Stimulated activated CD4-positive, alpha-beta T cell treated with anti-CD3 and anti-CD28 coated beads, Interleukin-15, amount 100 ng/mL, for 24 hours (primary cell): ENCODE data around the gene HSPB6.
"Not testable (repeated sequence)": the region's sequence is repeated elsewhere in the genome, so short reads cannot be mapped to it uniquely, and the experiment has no call there.

Experiments
- DNase-seq: peaks from one replicate; pipeline ENCODE4 v3.0.0-alpha.2; 2020

The HSPB6 gene, protein sequence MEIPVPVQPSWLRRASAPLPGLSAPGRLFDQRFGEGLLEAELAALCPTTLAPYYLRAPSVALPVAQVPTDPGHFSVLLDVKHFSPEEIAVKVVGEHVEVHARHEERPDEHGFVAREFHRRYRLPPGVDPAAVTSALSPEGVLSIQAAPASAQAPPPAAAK

DNA sequence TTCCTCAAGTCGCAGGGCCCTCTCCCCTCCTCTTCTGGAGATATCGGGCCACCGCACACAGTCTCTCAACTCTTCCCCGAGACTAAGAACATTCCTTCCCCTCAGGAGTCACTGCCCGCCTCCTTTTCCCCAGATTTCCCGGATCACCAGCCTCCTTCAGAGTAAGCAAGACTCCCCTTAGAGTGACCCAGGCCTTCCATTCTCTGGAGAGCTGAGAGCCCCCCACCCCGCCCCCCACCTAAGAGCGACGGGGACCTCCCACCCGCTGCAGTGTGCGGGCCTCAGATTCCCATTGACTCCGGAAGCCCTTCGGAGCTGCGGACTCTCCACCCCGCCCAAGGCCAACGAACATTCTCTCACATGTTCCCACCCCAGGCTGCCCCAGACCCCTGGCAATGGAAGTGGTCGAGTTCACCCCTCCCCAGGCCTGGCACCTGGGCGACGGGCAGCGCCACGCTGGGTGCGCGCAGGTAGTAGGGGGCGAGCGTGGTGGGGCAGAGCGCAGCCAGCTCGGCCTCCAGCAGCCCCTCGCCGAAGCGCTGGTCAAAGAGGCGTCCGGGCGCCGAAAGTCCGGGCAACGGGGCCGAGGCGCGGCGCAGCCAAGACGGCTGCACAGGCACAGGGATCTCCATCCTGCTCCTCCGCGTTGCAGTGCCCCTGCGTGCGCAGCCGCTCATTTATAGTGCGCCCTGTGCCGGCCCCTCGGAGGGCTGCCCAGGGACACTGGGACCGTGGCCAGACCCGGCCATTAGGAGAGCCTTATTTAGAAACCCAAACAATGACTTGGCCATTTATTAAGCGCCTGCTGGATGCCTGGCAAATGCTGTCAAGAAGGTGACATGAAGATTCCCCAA is at the start of gene HSPB6:
TSS of gene HSPB6 (minus strand) at position 653 of the 854 bp plus-strand sequence. CDS start at position 632, 21 bp downstream.
- DNase-seq, result no peak

DNA sequence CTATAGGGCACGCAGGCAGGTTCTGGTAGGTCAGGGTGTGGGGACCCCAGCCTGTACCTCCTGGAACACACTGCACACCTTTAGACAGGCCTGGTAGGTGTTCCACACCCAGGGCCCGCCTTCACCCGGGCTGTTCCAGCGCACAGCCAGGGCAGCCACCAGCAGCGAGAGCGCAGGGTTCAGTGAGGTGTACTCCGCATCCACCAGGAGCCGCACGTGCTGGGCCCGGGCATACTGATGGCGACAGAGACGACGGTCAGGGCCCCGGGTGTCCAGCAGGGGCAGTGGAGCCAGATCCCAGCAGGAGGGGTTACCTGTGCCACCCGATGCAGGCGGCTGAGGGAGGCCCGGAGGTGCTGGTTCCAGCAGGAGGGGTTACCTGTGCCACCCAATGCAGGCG is 49.8 kb upstream of the HSPB6 start:
- DNase-seq, result no peak

DNA sequence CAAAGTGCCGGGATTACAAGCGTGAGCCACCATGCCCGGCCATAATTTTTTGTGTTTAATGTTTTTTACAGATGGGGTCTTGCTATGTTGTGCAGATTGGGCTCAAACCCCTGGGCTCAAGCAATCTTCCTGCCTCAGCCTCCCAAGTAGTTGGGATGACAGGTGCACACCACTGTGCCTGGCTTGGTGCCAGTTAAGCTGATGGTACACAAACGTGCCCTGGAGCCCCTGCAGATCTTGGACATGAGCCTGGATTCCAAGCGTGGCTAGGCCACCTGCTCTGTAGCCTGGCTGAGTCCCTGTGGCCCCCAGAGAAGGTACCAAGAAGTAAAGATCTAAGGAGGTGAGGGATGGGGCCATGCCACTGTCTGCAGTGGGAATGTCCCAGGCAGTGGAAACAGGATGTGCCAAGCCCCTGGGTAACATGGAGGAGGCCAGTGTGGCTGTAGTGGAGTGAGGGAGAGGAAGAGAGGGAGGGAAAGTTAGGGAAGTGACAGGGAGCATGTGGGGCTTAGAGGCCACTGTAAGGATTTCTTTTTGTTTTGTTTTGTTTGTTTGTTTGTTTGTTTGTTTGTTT is 48.8 kb upstream of the HSPB6 start:
- no peak for DNase-seq

DNA sequence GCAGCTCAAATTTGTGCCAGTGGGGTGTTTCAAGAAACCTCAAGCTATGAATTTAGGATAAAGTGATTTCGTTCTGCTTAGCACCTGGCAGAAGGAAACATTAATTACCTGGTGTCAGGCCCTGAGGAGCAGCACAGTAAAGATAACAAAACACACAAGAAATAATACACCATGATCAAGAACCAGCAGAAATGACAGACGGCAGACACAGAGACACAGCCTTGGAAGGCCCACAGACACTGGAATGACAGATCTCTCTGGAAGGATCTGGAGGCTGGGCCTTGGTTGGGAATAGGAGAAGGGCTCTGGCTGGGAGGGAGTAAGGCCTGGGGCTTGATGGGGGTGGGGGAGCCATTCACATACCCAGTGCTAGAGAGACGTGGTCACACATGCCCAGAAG is 45.0 kb upstream of the HSPB6 start:
- DNase-seq, result no peak

DNA sequence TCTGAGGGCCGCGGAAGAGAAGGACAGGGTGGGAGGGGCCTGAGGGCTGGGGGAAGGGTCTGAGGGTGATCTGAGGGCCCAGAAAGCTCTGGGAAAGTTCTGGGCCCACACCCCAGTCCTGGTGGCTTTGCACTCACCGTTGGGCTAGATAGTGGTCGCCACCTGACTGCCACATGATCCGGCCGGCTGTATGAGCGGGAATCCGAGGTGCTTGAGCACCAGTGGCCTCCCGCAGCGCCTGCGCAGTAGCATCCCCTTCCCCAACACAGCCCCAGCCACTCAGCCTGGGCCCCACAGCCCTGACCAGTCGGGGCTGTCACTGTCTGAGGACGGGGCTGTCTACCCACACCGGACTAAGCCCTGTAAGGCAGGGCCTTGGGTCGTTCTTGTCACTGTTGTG is 40.8 kb upstream of the HSPB6 start:
- DNase-seq, result peak; percentile 35

DNA sequence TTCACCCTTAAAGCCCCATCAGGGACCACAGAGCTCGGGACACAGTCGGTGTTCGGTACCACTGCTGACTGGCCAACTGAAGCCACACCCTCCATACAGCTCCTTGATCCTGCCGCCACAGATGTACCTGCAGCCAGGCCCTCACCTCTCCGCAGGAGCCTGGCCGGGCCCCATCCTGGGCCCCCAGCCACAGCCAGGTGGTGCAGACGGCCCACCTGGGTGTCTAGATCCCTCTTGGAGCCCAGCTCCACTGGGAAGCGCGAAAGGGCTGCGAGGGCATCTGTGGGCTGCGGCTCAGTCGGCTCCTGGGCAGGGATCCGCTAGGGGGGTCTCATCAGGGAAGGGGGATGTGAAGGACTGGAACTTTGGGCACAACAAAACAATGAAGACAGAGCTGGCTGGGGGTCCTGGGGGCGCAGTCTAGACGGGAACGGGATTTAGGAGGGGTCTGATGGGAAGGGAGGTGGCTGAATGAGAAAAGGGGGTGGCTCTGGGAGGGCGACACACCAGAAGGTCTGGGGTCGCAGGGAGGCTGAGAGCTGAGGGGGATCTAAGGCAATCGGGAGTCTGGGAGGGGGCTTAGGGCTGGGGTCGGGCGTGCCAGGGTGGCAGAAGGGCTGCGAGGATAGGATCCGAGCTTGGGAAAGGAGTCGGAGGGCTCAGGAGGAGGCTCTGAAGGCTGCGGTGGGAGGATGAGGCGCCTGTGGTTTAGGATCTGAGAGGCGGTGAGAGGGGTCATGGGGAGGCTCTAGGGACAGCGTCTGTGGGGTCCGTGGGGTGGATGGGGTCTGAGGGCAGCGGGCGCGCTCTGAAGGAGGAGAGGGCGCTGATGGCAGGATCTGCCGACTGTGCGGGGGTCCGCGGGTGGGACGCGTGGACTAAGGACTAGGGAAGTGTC is 40.1 kb upstream of the HSPB6 start:
- no peak for DNase-seq

DNA sequence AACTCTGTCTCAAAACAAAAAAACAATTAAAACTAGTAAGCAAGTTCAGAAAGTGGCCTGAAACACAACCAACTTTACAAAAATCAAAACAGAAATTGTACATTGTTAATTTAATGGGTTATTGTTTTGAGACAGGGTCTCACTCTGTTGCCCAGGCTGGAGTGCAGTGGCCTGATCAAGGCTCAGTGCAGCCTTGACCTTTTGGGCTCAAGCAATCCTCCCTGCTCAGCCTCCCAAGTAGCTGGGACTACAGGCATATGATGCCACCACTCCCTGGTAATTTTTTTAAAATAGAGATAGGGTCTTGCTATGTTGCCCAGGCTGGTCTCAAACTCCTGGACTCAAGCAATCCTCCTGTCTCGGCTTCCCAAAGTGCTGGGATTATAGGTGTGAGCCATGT is 38.7 kb upstream of the HSPB6 start:
- not testable (repeated sequence) for DNase-seq

DNA sequence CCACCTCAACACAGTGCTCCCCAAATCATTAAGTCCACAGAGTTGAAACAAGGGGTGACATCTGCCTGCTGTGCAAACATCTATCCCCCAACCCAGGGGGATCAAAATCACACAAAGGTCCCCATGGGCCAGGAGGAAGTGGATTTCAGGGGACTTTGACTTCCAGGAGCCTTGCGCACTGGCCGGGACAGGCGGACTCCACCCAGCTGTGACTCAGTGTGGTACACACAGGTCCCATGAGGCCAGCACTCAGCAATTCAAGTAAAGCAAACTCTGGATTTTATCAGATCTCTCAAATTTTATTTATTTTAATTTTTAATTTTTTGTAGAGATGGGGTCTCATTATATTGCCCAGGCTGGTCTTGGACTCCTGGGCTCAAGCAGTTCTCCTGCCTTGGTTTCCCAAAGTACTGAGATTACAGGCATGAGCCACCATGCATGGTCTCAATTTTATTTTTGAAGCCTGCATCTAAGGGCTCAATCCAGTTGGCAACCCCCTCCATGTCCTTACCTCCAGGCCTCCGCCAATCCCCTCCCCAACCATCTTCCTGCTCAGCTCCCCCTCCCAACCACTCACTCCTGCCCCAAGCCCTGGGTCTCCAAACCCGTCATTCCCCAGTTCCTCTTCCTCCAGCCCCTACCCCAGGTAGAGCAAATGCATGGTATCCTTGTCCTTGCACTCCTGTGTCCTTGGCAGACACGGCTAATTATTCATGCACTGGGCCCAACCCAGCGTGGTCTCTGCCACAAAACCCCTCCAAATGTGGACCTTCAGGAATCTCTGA is 36.7 kb upstream of the HSPB6 start:
- no peak for DNase-seq

DNA sequence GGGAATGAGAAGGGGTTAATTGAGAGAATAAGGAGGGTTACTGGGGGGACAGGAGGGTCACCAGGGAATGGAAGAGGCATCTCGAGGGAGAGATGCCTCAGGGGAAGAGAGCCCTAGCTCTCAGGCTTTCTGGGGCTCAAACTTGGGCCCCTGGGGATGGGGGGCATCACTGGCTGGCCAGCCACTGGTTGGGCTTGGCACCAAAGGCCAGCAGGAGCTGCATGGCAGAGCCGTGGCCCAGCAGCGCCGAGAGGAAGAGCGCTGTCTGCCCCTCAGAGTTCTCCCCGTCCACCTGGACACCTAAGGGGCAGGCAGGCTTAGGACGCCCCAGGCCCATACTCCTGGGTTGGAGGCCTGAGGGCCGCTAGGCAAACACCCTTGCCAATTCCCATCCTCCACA is 36.1 kb upstream of the HSPB6 start:
- no peak for DNase-seq

DNA sequence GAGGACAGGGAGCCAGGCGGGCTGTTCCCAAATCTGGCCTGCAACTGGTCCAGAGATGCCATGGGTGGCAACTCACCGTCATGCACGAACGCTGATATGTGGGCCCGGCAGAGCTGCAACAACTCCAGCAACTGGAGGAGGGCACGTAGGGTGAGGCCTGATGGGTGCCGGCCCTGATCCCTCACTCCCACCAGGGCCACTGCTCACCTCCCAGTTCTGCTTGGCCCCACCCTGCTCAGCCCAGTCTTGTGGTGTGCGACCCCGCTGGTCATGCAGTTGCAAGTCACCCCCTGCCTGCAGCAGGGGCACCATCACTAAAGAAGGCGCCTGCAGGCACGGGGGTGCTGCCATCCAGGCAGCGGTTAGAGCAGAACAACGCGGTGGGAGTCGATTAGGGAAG is 35.5 kb upstream of the HSPB6 start:
- no peak for DNase-seq

DNA sequence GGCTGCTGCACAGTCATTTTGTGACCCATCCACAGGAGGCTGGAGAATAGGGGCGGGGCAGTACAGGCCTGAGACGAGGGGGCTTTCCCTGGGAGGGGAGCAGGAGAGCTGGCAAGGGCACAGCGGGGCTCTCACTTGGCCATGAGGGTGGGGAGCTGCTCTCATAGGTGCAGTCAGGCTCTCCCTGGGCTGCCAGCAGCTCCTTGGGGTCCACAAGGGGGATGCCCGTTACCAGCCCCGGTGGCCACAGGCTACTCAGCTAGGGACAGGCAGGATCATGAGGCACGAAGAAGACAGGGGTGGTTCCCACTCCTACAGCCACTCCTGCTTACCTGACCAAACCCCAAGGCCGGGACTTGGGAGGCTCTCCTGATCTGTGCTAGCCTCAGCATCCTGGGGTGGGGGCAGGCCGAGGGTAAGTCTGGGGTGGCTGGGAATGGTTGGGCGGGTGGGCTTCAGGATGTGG is 35.0 kb upstream of the HSPB6 start:
- DNase-seq, result no peak

DNA sequence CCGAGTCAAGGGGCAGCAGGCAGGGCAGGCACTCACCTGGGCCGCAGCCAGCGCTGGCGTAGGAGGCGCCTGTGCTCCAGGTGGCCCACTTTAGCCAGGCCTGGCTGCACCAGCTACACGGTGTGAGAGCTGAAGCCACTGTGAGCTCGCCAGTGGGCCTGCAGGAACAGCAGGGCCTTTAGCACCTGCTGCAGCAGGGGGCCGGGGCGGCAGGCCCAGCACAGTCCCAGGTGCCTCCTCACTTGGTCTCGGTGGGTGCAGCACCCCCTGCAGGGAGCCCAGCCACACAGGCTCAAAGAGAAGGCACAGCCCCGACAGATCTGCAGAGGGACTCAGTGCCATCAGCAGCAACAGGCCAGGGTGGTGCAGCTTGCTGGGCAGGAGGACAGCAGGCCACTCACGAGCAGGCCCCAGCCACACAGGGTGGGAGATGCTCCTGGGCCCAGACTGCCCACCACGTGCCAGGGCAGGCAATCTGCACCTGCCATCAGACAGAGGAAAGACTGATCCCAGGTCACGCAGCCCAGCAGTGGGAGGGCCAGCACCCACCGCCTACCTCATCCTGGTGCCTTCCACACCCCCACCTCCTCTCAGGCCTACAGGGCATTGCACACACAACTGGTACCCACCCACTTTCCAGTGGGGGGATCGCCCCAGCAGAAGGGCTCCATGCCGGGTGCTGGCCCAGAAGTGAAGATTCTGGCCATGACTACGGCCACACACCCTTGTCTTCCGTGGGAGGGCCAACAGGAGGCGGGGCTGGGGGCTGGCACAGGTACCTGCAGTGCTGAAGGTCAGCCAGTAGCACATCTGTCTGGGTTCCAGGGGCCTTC is 34.4 kb upstream of the HSPB6 start:
- DNase-seq, result peak; percentile 26

DNA sequence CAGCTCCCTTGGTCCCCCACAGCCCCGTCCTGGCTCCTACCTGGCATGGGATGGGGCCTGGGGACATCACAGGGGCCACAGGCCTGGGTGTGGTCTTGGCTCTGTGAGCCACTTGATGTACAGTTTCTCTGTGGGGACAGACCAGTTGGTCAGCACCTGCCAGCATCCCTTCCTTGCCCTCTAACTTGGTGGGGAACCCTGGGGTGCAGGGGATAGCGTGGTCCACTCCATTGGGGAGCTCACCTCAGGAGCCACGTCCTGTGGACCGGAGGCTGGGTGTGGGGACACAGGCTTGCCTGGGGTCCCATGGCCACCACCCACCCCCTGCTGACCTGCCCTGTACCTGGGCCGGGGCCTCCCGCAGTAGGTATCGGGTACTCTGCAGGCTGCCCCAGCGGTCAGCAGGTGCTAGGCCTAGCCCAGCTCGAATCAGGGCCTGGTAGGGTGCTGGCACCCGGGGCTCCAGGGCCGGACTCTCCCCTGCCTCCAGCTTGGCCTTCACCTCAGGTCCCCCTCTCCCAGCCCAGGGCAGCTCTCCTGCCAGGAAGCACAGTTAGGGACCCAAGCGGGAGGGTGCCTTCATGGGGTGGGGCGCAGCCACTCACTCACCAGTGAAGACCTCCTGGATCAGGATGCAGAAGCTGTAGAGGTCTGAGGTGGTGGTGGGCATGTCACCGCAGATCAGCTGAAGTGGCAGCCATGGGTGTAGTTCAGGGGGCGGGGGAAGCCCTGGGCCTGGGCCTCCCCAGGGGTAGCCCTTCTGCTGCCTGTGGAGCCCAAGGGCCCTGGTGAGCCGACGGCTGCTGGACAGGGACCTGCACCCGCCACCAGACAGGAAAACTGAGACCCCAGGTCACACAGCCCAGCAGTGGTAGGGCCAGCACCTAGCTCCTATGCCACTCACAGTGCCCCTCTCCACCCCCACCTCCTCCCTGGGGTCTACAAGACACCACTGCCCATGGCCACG is 33.4 kb upstream of the HSPB6 start:
- no peak for DNase-seq

DNA sequence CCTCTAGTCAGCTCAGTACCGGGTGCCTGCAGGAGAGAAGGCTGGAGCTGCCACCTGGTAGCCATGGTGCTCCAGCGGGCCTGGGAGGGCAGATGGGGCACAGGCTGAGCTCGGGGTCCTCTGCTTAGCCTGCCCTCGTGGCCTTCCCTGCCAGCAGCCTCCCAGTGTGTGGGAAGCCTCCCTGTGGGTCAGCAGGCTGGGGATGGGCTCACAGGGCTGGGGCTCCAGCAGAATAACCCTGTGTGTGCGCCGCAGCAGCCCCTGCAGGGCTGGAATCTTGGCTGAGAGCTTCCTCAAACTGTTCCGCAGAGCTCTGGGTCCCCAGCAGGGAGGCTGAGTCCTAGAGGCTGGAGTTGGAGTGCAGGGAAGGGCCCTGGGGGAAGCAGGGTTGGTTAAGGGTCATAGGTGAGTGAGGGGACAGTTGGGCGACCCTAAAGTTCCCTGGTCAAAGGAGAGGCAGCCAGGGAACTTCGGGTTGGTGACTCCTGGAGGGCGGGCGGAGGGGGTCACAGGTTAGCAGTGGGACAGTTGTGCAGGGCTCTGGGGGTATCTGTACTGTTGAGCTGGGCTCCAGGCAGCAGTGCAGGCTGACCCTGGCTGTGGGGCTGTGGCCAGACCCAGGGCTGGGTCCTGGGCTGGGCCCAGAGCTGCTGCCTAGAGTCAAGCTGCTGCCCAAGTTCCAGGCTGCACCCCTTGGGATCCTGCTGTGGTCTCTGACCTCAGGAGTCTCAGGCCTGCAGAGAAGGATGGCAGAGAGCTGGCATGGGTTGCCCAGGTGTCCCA is 32.6 kb upstream of the HSPB6 start:
- DNase-seq, result no peak

DNA sequence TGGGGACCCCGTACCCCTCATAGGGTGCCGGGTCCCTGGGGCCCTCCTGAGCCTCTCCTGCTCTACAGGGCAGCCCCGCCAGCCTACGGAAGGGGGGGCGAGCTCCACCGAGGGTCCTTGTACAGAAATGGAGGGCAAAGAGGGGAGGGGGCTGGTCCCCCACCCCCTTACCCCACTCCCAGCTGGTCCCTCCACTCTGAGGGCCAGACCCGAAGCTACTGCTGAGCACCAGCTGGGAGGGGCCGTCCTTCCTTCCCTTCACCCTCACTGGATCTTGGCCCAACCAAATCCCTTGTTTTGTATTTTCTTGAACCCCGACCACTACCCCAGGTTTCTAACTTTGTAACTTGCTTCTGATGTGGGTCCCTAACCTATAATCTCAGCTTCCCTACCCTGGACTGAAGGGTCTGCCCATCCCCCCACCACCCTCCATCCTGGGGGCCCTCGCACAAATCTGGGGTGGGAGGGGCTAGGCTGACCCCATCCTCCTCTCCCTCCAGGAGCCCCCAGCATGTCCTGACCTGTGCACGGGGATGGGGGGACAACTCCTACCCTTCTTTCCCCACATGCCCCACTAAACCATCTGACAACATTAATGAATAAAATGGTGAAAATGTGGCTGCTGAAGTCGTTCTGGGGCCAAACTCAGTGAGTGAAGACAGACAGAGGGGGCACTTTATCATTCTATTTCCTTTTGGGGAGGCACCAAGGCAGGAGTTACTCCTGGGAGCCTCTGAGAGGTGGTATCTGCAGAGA is 31.6 kb upstream of the HSPB6 start:
- DNase-seq, result no peak

DNA sequence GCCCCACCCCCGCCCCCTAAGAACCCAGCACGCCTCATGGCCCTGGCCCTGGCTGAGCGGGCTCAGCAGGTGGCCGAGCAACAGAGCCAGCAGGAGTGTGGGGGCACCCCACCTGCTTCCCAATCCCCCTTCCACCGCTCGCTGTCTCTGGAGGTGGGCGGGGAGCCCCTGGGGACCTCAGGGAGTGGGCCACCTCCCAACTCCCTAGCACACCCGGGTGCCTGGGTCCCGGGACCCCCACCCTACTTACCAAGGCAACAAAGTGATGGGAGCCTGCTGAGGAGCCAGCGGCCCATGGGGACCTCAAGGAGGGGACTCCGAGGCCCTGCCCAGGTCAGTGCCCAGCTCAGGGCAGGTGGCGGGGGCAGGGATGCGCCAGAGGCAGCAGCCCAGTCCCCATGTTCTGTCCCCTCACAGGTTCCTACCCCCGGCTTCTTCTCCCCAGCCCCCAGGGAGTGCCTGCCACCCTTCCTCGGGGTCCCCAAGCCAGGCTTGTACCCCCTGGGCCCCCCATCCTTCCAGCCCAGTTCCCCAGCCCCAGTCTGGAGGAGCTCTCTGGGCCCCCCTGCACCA is 30.5 kb upstream of the HSPB6 start:
- DNase-seq, result no peak

DNA sequence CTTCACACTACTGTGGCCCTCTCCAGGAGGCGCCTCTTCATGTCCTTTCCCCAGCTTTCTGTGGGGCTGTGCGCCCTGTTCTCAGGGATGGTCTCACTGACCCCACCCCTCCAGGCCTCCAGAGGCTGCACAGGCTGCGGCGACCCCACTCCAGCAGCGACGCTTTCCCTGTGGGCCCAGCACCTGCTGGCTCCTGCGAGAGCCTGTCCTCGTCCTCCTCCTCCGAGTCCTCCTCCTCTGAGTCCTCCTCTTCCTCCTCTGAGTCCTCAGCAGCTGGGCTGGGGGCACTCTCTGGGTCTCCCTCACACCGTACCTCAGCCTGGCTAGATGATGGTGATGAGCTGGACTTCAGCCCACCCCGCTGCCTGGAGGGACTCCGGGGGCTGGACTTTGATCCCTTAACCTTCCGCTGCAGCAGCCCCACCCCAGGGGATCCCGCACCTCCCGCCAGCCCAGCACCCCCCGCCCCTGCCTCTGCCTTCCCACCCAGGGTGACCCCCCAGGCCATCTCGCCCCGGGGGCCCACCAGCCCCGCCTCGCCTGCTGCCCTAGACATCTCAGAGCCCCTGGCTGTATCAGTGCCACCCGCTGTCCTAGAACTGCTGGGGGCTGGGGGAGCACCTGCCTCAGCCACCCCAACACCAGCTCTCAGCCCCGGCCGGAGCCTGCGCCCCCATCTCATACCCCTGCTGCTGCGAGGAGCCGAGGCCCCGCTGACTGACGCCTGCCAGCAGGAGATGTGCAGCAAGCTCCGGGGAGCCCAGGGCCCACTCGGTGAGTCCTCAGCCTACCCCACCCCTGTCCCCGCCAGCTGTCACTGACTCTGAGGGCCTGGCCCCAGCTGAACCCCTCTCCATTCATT is 29.7 kb upstream of the HSPB6 start:
- no peak for DNase-seq
